Parathyroid adenoma (tissue), 2 donors: Measurements from ENCODE around the gene ABCC11.

Experiments used
- H2AFZ ChIP-seq: fragments of 300-600 bp; sonication (generic); one replicate; pipeline ENCODE4 v1.7.0; 2017; ENCODE audit warnings: antibody characterized with exemption, mild to moderate bottlenecking
- H3K27ac ChIP-seq: fragments of 300-600 bp; sonication (generic); one replicate; pipeline ENCODE4 v1.7.0; 2017
- H3K27me3 ChIP-seq: fragments of 300-600 bp; sonication (generic); one replicate; pipeline ENCODE4 v1.7.0; 2017; ENCODE audit warnings: low read length; ENCODE audit not compliant: control insufficient read depth, insufficient read depth
- H3K36me3 ChIP-seq: fragments of 300-600 bp; sonication (generic); one replicate; pipeline ENCODE4 v1.7.0; 2017; ENCODE audit warnings: low read length; ENCODE audit not compliant: control insufficient read depth, insufficient read depth
- H3K4me1 ChIP-seq: fragments of 300-600 bp; sonication (generic); one replicate; pipeline ENCODE4 v1.7.0; 2017; ENCODE audit warnings: control low read depth
- H3K4me2 ChIP-seq: fragments of 300-600 bp; sonication (generic); one replicate; pipeline ENCODE4 v1.7.0; 2017; ENCODE audit warnings: low read length
- H3K4me3 ChIP-seq: fragments of 300-600 bp; sonication (generic); one replicate; pipeline ENCODE4 v1.7.0; 2017; ENCODE audit warnings: low read depth, low read length
- H3K79me2 ChIP-seq: fragments of 300-600 bp; sonication (generic); one replicate; pipeline ENCODE4 v1.7.0; 2017; ENCODE audit warnings: control low read depth
- H3K9ac ChIP-seq: fragments of 300-600 bp; sonication (generic); one replicate; pipeline ENCODE4 v1.7.0; 2017; ENCODE audit warnings: mild to moderate bottlenecking
- H3K9me3 ChIP-seq: fragments of 300-600 bp; sonication (generic); one replicate; pipeline ENCODE4 v1.7.0; 2017; ENCODE audit warnings: low read length; ENCODE audit not compliant: control insufficient read depth
- CTCF ChIP-seq: fragments of 300-600 bp; sonication (generic); IDR thresholded peaks from one replicate; pipeline ENCODE4 v1.7.0; 2017; ENCODE audit warnings: antibody characterized with exemption, mild to moderate bottlenecking
- donor health status: primary hyperparathyroidism.

Gene ABCC11

GRCh38 chr16:48161906-48162305 is 85.4 kb downstream of the ABCC11 start:
- Histone ChIP-seq H3K27ac (no peak overlapping the region), H3K4me3 (no peak overlapping the region), H3K27me3 (no peaks in the 10 kb centered on the region), H3K4me2 (no peak overlapping the region), H3K36me3 (no peaks in the 10 kb centered on the region), H3K9me3 (no peaks in the 10 kb centered on the region), H3K9ac (no peak overlapping the region), H3K79me2 (no peaks in the 10 kb centered on the region), H3K4me1 (no peaks in the 10 kb centered on the region), H2AFZ (no peak overlapping the region)
- TF ChIP-seq CTCF, result no peak

DNA sequence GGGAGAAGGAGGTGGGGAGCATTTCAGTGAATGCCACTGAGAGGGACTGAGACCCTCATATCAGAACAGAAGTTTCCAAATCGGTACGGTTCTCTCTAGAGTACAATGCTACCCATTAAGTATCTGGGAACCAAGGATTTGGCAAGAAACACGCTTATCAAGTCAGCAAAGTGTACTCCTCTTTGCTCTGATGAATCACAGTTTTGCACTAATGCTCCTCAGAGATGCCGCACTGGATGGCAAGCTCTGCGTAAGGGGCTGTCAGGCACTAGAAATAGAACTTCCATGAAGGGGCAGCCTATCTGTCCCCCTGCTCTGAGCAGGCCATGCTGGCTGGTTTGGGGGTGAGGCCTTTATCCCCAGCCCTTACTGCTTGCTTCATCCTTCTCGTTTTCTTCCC is 86.8 kb downstream of the ABCC11 start:
- H3K27ac ChIP-seq, result no peak overlapping the region
- H3K27me3 ChIP-seq, result no peaks in the 10 kb centered on the region
- no peaks in the 10 kb centered on the region for H3K36me3 ChIP-seq
- TF ChIP-seq CTCF, result no peak
- no peak overlapping the region for H3K4me2 ChIP-seq
- no peak overlapping the region for H3K9ac ChIP-seq
- H3K4me3 ChIP-seq, result no peak overlapping the region
- no peaks in the 10 kb centered on the region for H3K79me2 ChIP-seq
- H3K4me1 ChIP-seq, result no peaks in the 10 kb centered on the region
- H3K9me3 ChIP-seq, result no peaks in the 10 kb centered on the region
- H2AFZ ChIP-seq, result no peak overlapping the region

DNA sequence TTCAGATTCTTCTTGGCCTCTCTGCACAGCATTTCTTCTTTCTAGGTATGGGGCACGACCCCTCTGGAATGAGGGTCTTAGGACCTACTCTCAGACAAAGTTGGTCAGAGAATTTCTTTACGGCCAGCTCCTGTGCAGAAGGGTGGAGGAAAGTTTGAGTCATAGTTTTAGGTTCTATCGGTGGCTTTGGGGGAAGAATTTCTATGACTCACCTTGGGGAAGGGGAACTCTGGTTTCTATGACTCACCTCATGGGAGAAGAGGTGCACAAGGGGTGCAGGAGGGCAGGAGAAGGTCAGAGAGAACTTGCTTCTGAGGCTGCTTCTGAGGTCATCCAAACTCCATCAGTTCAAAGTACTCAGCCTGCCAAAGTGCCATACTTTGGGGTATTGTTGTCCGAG is 89.0 kb downstream of the ABCC11 start:
- no peak overlapping the region for H3K4me3 ChIP-seq
- no peak overlapping the region for H3K27ac ChIP-seq
- no peaks in the 10 kb centered on the region for H3K4me1 ChIP-seq
- TF ChIP-seq CTCF, result no peak
- no peak overlapping the region for H2AFZ ChIP-seq
- no peak overlapping the region for H3K9ac ChIP-seq
- H3K27me3 ChIP-seq, result no peaks in the 10 kb centered on the region
- no peaks in the 10 kb centered on the region for H3K9me3 ChIP-seq
- H3K79me2 ChIP-seq, result no peaks in the 10 kb centered on the region
- H3K36me3 ChIP-seq, result no peaks in the 10 kb centered on the region
- H3K4me2 ChIP-seq, result no peak overlapping the region

GRCh38 chr16:48157794-48158193 is 89.5 kb downstream of the ABCC11 start:
- no peak overlapping the region for H3K9ac ChIP-seq
- no peaks in the 10 kb centered on the region for H3K9me3 ChIP-seq
- no peaks in the 10 kb centered on the region for H3K4me1 ChIP-seq
- no peaks in the 10 kb centered on the region for H3K79me2 ChIP-seq
- H3K4me3 ChIP-seq, result no peak overlapping the region
- no peak overlapping the region for H3K4me2 ChIP-seq
- no peak overlapping the region for H3K27ac ChIP-seq
- no peak for TF ChIP-seq CTCF
- no peak overlapping the region for H2AFZ ChIP-seq
- H3K36me3 ChIP-seq, result no peaks in the 10 kb centered on the region
- no peaks in the 10 kb centered on the region for H3K27me3 ChIP-seq

DNA sequence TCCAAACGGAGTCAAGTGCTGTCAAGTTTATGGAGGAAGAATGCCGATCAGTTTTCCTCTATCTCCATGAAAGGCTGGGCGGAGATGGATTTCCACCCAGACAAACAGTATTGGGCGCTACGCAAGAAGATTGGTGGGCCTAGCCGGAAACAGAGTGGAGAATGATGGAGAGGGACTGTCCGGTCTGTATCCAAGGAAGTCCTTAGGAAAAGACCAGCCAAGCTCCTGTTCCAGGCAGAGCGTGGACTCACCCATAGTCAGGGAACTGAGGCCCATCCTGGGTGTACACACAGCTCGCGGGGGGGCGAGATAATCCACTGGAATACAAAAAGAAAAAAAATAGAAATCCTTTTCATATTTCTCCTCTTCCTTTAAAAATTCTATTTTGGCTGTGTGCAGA is 90.0 kb downstream of the ABCC11 start:
- no peak overlapping the region for H3K9ac ChIP-seq
- no peaks in the 10 kb centered on the region for H3K27me3 ChIP-seq
- no peak overlapping the region for H3K4me3 ChIP-seq
- H3K79me2 ChIP-seq, result no peaks in the 10 kb centered on the region
- no peak overlapping the region for H2AFZ ChIP-seq
- no peak overlapping the region for H3K27ac ChIP-seq
- H3K36me3 ChIP-seq, result no peaks in the 10 kb centered on the region
- no peak overlapping the region for H3K4me2 ChIP-seq
- H3K4me1 ChIP-seq, result no peaks in the 10 kb centered on the region
- no peak for TF ChIP-seq CTCF
- H3K9me3 ChIP-seq, result no peaks in the 10 kb centered on the region
